Measurements from ENCODE around the gene KCNB1. TPM values are rescaled to one million over a fixed set of nuclear protein-coding genes. Genes with fewer than 3 reads are reported as not detected.

KCNB1 gene
- total RNA-seq, 2 experiments from 2014 or later = not detected

DNA sequence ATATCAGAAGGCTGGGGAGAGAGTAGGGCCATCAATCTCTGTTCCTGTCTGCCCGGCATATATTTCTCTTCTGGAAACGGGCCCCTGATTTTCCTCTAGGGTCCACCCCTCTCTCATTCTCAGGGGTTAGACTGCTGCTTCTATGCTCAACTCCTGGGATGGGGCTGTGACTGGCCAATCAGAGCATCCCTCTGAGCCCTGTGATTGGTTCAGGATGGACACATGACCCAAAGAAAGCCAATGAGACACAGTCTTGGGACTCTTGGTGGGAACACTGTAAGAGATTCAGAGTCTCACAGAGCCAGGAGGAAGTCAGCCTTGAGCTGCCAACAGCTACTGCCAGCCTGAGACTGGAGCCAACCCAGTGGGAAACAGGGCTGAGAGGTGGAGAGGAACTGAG lies 31.0 kb upstream of the KCNB1 start:
- DNase-seq (no peak), ATAC-seq (no peak)
- H3K36me3 Mint-ChIP-seq (ENCODE audit: low read depth) = no peaks in the 10 kb centered on the region
- H3K4me3 Mint-ChIP-seq = no peak overlapping the region
- H3K27me3 Mint-ChIP-seq (ENCODE audit: low read depth) = peaks cover 5% of the 10 kb centered on the region
- H3K9me3 Mint-ChIP-seq (ENCODE audit: insufficient read depth) = no peaks in the 10 kb centered on the region
- CTCF ChIA-PET = no interaction called here
- POLR2A ChIA-PET = no interaction called here
- H3K4me1 Mint-ChIP-seq (ENCODE audit: low read depth) = no peaks in the 10 kb centered on the region
- no peak overlapping the region for H3K27ac Mint-ChIP-seq

DNA sequence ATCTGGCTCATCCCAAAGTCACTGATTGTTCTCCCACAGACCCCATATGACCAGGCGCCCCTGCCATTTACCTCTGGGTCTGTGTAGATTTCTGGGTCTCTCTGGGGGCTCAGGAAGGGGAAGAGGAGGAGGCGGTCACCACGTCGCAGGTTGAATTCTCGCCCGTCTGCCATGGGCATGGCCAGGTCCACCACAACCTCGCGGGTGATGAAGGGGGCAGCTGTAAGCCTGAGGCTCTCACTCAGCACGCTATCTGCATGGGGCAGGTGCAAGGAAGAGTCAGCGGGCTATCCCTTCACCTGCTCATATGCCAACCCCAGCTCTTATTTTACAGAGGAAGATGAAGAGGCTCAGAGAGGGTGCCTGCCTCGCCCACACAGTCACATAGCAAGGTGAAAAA lies 30.5 kb upstream of the KCNB1 start:
- Mint-ChIP-seq H3K36me3 (ENCODE audit: low read depth) (no peaks in the 10 kb centered on the region), H3K4me3 (no peak overlapping the region), H3K4me1 (ENCODE audit: low read depth) (no peaks in the 10 kb centered on the region), H3K9me3 (ENCODE audit: insufficient read depth) (no peaks in the 10 kb centered on the region), H3K27me3 (ENCODE audit: low read depth) (peaks cover 5% of the 10 kb centered on the region), H3K27ac (no peak overlapping the region)
- CTCF ChIA-PET = interaction anchor here (0.7 kb wide), 1 partner anchor 178 kb away, joined by 3 read pairs; no protein-coding TSS in a partner anchor
- DNase-seq (no peak), ATAC-seq (no peak)
- POLR2A ChIA-PET = no interaction called here

DNA sequence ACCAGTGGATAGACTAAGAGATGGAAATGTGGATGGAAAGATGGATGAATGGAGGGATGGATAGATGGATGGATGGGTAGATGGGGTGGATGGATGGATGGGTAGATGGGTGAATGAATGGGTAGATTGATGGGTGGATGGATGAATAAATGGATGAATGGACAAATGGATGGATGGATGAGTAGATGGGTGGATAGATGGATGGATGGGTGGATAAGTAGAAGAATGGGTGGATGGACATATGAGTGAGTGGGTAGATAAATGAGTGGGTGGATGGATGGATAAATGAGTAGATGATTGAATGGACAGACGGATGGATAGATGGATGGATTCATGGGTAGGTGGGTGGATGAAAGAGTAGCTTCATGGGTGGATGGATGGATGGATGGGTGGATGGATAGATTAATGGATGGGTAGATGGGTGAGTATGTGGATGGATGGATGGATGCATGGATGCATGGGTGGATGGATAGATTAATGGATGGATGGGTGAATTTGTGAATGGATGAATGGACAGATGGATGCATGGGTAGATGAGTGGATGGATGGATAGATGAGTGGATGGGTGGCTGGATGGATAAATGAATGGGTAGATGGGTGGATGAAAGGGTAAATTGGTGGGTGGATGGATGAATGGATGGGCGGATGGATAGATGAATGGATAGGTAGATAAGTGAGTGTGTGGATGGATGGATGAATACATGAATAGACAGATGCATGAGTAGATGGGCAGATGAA lies 29.5 kb upstream of the KCNB1 start:
- ChIA-PET POLR2A (no interaction called here), CTCF (no interaction called here)
- DNase-seq = no peak
- Mint-ChIP-seq H3K4me3 (no peak overlapping the region), H3K27ac (no peak overlapping the region), H3K36me3 (ENCODE audit: low read depth) (no peaks in the 10 kb centered on the region), H3K27me3 (ENCODE audit: low read depth) (peaks cover 5% of the 10 kb centered on the region), H3K4me1 (ENCODE audit: low read depth) (no peaks in the 10 kb centered on the region), H3K9me3 (ENCODE audit: insufficient read depth) (no peaks in the 10 kb centered on the region)
- no peak for ATAC-seq

DNA sequence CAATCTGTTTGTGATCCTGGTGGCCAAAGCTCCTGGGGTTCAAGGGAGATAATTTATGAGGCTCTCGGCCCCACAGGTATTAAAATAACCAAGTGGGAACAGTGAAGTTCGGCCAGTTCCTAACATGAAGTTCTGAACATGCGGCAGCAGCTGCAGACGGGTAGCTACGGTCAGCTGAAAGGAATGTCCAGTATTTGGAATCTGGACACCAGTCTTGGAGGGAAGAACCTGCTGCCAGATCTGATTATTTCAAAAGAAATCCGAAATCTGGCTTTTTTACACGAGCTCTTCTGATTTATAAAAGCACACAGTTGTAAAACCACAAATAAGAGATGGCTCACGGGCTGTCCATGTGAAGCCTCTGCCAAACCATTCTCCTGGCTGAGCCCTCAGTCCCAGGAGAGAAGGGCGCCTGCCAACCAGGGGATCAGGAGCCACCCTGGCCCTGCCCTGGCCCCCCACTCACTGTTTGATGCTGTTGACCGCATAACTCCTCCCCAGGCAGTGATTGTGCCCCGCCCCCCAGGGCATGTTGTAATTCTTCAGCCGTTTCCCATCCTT lies 28.2 kb upstream of the KCNB1 start:
- POLR2A ChIA-PET = no interaction called here
- Mint-ChIP-seq H3K9me3 (ENCODE audit: insufficient read depth) (no peaks in the 10 kb centered on the region), H3K27me3 (ENCODE audit: low read depth) (peaks cover 10% of the 10 kb centered on the region), H3K4me1 (ENCODE audit: low read depth) (no peaks in the 10 kb centered on the region), H3K4me3 (no peak overlapping the region), H3K27ac (no peak overlapping the region), H3K36me3 (ENCODE audit: low read depth) (no peaks in the 10 kb centered on the region)
- CTCF ChIA-PET = no interaction called here
- ATAC-seq (no peak), DNase-seq (no peak)

DNA sequence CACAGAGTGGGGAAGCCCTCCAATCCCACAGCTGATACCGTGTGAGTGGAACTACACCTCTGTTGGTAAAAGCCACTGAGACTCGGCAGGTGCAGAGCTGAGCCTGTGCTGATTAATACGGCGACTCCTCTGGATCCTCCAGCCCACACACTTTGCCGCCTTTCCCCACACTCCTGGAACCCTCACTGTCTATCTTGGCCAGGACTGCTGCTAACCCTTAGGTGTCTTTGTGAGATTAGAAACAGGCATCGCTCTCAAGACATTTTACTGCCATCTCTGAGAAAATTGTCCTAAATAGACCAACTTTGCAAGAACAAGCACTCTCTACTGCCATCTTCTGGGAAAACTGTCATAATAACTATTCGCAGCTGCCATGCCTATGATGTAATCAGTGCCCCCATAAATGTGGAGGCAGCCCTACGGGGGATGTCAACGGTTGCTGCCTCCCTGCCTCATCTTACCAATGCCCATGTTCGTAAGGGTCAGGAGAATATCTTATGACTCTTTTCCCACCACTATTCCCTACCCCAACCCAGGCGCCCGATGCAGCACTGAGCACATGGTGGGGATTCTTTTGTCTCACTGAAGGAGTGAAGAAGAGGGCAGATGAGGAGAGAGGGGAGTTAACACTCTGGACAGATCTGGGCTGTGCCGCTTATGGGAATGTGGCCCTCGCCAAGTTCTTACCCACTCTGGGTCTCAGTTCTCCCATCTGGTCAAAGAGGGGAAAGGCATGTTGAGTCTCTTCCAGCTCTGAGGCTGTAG lies 26.1 kb upstream of the KCNB1 start:
- Mint-ChIP-seq H3K4me3 (no peak overlapping the region), H3K27me3 (ENCODE audit: low read depth) (peaks cover 12% of the 10 kb centered on the region)
- POLR2A ChIA-PET = interaction anchor here (0.6 to 0.8 kb wide), 2 partner anchors 26 to 77 kb away, joined by 3 read pairs; no protein-coding TSS in a partner anchor

DNA sequence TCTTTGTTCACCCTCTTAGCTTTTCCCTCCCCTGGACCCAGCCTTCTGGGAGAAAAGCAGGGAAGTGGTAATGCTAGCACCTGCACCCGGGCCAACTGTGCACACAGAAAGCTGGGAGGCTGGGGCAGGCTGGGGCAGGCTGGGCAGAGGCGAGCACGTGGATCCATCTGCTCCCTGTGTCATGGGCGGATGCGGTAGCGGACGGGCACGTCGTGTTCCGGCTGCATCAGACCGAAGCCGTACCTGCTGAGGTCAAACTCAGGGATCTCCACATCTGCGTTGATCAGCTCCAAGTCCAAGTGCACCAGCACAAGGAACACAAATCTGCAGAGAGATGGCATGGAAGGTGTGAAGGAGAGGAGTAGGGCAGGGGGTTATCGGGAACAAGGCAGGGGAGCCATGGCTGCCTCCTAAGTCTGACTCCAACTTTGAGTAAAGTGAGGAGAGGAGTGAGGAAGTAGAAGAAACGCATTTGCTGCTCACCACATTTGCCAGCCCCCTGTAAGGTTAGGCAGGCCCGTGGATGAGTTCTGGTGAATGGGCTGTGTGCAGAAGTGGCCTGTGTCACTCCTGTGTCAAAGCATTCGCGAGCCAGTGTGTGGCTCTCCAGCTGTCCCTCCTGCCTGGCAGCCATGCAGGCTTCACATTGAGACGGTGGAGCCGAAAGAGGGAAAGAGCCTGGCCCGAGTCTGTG lies 25.4 kb upstream of the KCNB1 start:
- ATAC-seq = no peak
- no peaks in the 10 kb centered on the region for H3K4me1 Mint-ChIP-seq (ENCODE audit: low read depth)
- H3K4me3 Mint-ChIP-seq = no peak overlapping the region
- H3K27ac Mint-ChIP-seq = no peak overlapping the region
- no peaks in the 10 kb centered on the region for H3K36me3 Mint-ChIP-seq (ENCODE audit: low read depth)
- peaks cover 12% of the 10 kb centered on the region for H3K27me3 Mint-ChIP-seq (ENCODE audit: low read depth)
- DNase-seq = no peak
- POLR2A ChIA-PET = no interaction called here
- CTCF ChIA-PET = interaction anchor here (0.7 to 2.8 kb wide), 7 partner anchors 24 to 178 kb away, joined by 3 to 19 read pairs (median 4); no protein-coding TSS in a partner anchor
- H3K9me3 Mint-ChIP-seq (ENCODE audit: insufficient read depth) = no peaks in the 10 kb centered on the region

More for the DNA sequence above, 26.1 kb upstream of the KCNB1 start:
- ATAC-seq (peak; percentile 61), DNase-seq (no peak)
- no peak overlapping the region for H3K27ac Mint-ChIP-seq
- CTCF ChIA-PET = interaction anchor here (0.6 to 2.8 kb wide), 10 partner anchors 17 to 1964 kb away, joined by 3 to 19 read pairs (median 4); no protein-coding TSS in a partner anchor
- no peaks in the 10 kb centered on the region for H3K36me3 Mint-ChIP-seq (ENCODE audit: low read depth)
- H3K9me3 Mint-ChIP-seq (ENCODE audit: insufficient read depth) = no peaks in the 10 kb centered on the region
- no peaks in the 10 kb centered on the region for H3K4me1 Mint-ChIP-seq (ENCODE audit: low read depth)

DNA sequence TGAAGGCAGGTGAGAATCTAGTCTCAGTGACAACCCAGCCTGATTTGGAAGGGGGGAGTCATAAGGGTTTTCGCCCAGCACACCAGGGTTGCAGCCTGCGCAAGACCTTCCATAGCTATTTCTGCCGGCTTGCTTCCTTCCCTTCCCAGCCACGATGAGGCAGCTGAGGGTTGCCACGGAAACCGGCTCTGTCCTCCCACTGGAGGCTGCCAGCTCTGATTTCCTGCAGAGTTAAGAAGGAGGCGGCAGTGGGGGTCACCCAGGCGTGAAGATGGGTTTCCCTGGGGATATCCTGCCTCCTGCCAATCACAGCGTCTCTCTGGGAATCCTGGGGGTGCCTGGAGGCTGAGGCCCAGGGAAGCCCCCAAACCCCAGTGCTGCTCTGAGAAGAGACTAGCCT lies 23.1 kb upstream of the KCNB1 start:
- CTCF ChIA-PET = interaction anchor here (0.7 kb wide), 1 partner anchor 28 kb away, joined by 3 read pairs; no protein-coding TSS in a partner anchor
- no peaks in the 10 kb centered on the region for H3K4me1 Mint-ChIP-seq (ENCODE audit: low read depth)
- H3K27me3 Mint-ChIP-seq (ENCODE audit: low read depth) = peaks cover 14% of the 10 kb centered on the region
- no peak overlapping the region for H3K4me3 Mint-ChIP-seq
- H3K9me3 Mint-ChIP-seq (ENCODE audit: insufficient read depth) = no peaks in the 10 kb centered on the region
- H3K36me3 Mint-ChIP-seq (ENCODE audit: low read depth) = no peaks in the 10 kb centered on the region
- H3K27ac Mint-ChIP-seq = no peak overlapping the region
- POLR2A ChIA-PET = interaction anchor here (0.6 kb wide), 1 partner anchor 33 kb away, joined by 3 read pairs; no protein-coding TSS in a partner anchor
- DNase-seq = no peak
- ATAC-seq = no peak

DNA sequence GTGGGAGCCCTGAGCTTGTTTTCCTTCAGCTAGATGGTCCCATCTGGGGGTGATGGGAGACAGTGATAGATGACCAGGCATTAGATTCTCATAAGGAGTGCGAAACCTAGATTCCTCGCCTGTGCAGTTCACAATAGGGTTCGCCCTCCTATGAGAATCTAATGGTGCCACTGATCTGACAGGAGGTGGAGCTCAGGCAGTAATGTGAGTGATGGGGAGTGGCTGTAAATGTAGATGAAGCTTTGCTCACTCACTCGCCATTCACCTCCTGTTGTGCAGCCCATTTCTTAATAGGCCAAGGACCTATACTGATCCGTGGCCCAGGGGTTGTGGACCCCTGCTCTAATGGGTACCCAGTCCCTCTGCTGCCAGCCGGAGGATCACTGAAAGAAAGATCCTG lies 20.7 kb upstream of the KCNB1 start:
- POLR2A ChIA-PET = no interaction called here
- no peak for ATAC-seq

DNA sequence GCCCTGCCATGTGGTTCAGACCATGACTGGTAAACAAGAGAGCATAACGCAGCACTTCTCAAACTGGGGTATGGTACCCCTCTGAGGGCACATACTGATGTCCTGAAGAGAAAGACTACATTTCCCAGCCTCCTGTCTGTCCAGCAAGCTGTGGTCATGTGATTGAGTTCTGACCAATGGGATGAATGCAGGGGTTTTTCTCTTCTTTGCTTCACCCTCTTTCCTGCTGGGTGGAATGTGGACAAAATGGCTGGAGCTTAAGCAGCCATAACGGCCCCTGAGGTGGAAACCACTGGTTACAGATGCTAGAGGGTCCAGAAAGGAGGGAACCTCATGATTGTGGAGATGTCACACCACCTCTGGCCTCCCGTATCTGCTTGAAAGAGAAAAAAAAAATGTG lies 19.4 kb upstream of the KCNB1 start:
- ChIA-PET CTCF (interaction anchor here (1.0 kb wide), 1 partner anchor 17 kb away, joined by 3 read pairs; no protein-coding TSS in a partner anchor), POLR2A (no interaction called here)
- H3K27ac Mint-ChIP-seq = no peak overlapping the region
- H3K36me3 Mint-ChIP-seq (ENCODE audit: low read depth) = no peaks in the 10 kb centered on the region
- DNase-seq = no peak
- no peak overlapping the region for H3K4me3 Mint-ChIP-seq
- ATAC-seq = no peak
- no peaks in the 10 kb centered on the region for H3K4me1 Mint-ChIP-seq (ENCODE audit: low read depth)
- H3K9me3 Mint-ChIP-seq (ENCODE audit: insufficient read depth) = no peaks in the 10 kb centered on the region
- H3K27me3 Mint-ChIP-seq (ENCODE audit: low read depth) = peaks cover 22% of the 10 kb centered on the region

More for the DNA sequence above, 20.7 kb upstream of the KCNB1 start:
- H3K27me3 Mint-ChIP-seq (ENCODE audit: low read depth) = peaks cover 13% of the 10 kb centered on the region
- no peaks in the 10 kb centered on the region for H3K36me3 Mint-ChIP-seq (ENCODE audit: low read depth)
- H3K4me1 Mint-ChIP-seq (ENCODE audit: low read depth) = no peaks in the 10 kb centered on the region
- H3K27ac Mint-ChIP-seq = no peak overlapping the region
- no peak overlapping the region for H3K4me3 Mint-ChIP-seq
- CTCF ChIA-PET = no interaction called here
- H3K9me3 Mint-ChIP-seq (ENCODE audit: insufficient read depth) = no peaks in the 10 kb centered on the region
- no peak for DNase-seq

DNA sequence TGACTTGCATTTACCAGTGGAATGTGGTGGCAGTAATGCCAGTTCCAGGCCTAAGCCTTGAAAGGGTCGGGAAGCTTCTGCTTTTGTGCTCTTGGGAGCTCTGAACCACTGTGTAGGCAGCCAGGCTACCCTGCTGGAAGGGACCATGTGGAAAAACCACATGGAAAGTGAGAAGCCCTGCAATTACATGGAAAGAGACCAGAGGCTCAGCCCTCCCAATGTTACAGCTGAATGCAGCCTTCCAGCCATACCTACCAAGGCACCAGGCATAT lies 14.9 kb upstream of the KCNB1 start:
- ChIA-PET CTCF (interaction anchor here (2.0 to 4.0 kb wide), 2 partner anchors 9 to 13 kb away, joined by 6 to 16 read pairs; no protein-coding TSS in a partner anchor), POLR2A (no interaction called here)
- Mint-ChIP-seq H3K4me1 (ENCODE audit: low read depth) (no peaks in the 10 kb centered on the region), H3K9me3 (ENCODE audit: insufficient read depth) (no peaks in the 10 kb centered on the region), H3K27ac (no peak overlapping the region), H3K27me3 (ENCODE audit: low read depth) (peaks cover 35% of the 10 kb centered on the region), H3K36me3 (ENCODE audit: low read depth) (no peaks in the 10 kb centered on the region), H3K4me3 (no peak overlapping the region)
- DNase-seq = no peak
- ATAC-seq = no peak

DNA sequence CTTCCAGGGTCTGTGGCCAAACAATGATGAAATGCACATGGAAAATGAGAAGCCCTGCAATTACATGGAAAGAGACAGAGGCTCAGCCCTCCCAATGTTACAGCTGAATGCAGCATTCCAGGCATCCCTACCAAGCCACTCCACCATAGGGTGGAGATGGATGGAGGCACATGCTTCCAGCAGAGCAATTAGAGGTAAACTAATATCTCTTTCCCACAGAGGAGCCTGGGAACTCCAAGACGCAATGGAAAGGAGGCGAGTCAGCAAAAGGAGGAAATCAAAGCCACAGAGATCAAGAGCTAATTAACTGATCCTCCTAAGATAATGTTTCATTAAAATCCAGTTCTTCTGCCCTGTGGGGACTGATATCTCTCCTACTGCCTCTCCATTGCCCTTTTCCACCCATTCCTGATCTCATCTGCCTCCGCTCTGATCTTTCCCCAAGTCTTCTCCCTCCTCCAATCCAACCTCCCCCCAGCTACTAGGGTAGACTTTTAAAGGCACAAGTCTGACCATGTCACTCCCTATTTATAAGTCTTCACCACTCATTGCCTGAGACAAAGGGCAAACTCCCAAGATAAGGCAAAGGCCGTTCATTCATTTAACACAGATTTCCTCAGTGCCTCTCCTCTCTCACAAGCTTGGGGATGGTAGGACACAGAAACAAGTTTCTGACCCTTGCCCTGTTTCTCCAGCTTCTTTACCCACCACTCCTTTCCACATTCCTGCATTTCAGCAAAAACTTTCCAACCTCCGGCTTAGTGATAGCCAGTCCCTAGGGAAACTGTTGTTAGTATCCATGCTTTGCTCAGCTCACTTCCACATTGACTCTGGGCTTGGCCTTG lies 14.3 kb upstream of the KCNB1 start:
- no peak for DNase-seq
- no peaks in the 10 kb centered on the region for H3K9me3 Mint-ChIP-seq (ENCODE audit: insufficient read depth)
- no peaks in the 10 kb centered on the region for H3K36me3 Mint-ChIP-seq (ENCODE audit: low read depth)
- no peak overlapping the region for H3K27ac Mint-ChIP-seq
- no peaks in the 10 kb centered on the region for H3K4me1 Mint-ChIP-seq (ENCODE audit: low read depth)
- H3K4me3 Mint-ChIP-seq = no peak overlapping the region
- ChIA-PET CTCF (interaction anchor here (2.0 to 4.0 kb wide), 2 partner anchors 8 to 13 kb away, joined by 6 to 16 read pairs; no protein-coding TSS in a partner anchor), POLR2A (no interaction called here)
- ATAC-seq = no peak
- peaks cover 37% of the 10 kb centered on the region for H3K27me3 Mint-ChIP-seq (ENCODE audit: low read depth)

Data from activated CD8-positive, alpha-beta T cell treated with anti-CD3 and anti-CD28 coated beads, Interleukin-2, amount 10 ng/mL, durations not matched to agents 7 days and 5 days (primary cell).